ENCODE measurements around the gene DND1. TPM values are rescaled to one million over a fixed set of nuclear protein-coding genes. Genes with fewer than 3 reads are reported as not detected.
"Not testable (repeated sequence)": the region's sequence is repeated elsewhere in the genome, so short reads cannot be mapped to it uniquely, and the experiment has no call there.

The DND1 gene
- total and polyA plus RNA-seq, 2 experiments from 2014 or later: 0.14 to 0.22 TPM

DNA sequence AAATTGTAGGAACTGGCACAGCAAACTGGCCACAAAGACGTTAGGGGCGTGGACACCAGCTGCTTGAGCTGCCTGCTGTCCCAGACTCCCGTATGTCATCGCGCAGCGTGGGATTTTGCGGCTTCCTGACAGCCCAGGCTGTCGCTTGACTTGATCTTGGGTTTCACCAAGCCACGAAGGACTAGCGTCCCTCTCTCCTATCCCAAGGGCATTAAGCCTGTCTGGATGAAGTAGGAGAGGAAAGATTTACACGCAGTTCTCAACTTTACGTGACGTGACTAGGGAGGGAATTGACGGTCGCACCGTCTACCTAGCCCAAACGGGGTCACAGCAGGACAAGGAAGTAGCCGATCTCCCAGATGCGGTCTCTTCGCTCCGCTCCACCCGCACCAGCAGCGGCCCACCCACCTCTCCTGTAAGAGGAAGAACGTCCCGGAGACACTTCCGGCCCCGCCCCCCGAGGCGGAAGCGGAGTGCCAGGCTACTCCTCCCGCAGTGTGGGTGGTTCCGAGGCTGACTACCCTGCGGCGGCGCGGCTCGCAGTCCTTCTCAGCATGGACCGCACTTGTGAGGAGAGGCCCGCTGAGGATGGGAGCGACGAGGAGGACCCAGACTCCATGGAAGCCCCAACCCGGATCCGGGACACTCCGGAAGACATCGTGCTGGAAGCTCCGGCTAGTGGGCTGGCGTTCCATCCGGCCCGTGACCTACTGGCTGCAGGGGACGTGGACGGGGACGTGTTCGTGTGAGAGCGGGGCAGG is 8.8 kb downstream of the DND1 start, which contains the start of gene WDR55:
WDR55 (plus strand) TSS at position 546 of the 761 bp plus-strand sequence; CDS start at position 555, 9 bp downstream.
- in situ Hi-C loops (cut with MboI): no loop called here

DNA sequence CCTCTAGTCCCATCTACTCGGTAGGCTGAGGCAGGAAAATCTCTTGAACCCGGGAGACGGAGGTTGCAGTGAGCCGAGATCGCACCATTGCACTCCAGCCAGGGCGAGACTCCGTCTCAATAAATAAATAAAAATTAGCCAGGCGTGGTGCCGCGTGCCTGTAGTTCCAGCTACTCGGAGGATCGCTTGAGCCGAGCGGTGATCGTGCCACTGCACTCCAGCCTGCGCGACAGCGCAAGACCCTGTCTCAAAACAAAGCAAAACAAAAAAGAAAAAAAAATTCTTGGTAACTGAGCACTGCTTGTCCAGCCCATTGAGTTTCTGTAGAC is 9.4 kb downstream of the DND1 start:
- Histone ChIP-seq H3K4me3 (peak overlapping the region; percentile 79), H3K4me1 (ENCODE audit: insufficient read depth) (peaks cover 9% of the 10 kb centered on the region), H3K9me3 (ENCODE audit: low read depth) (no peaks in the 10 kb centered on the region), H3K27ac (peak overlapping the region; percentile 92), H3K36me3 (ENCODE audit: low read depth) (peaks cover 17% of the 10 kb centered on the region), H3K4me2 (ENCODE audit: unreplicated experiment) (peak overlapping the region; percentile 90), H3K9ac (peak overlapping the region; percentile 87), H3K27me3 (replicated peaks; ENCODE audit: insufficient read depth) (no peaks in the 10 kb centered on the region), H4K20me1 (ENCODE audit: insufficient read depth) (peaks cover 4% of the 10 kb centered on the region; the same call in 1 of the 2 replicates), H3K9me2 (ENCODE audit: insufficient read depth) (no peaks in the 10 kb centered on the region), H3F3A (ENCODE audit: insufficient read depth) (peaks cover 36% of the 10 kb centered on the region), H3K79me2 (ENCODE audit: insufficient read depth) (peaks cover 42% of the 10 kb centered on the region), H2AFZ (peak overlapping the region; percentile 85)
- WGBS, 2 experiments (ENCODE audit: low coverage in 1 of 2, low lambda C conversion rate in 2 of 2, missing lambda C conversion rate in 2 of 2): 3 to 4% methylated on average over 18 of the region's 18 CpGs
- no peak for TF ChIP-seq EZH2phosphoT487 (IDR thresholded peaks at IDR 0.05; ENCODE audit: insufficient read depth, low read depth)
- no peak for TF ChIP-seq EZH2 (IDR thresholded peaks at IDR 0.05; ENCODE audit: insufficient read depth, poor library complexity, severe bottlenecking)
- in situ Hi-C loops (cut with MboI): no loop called here
- DNase-seq: no peak

More for the DNA sequence above, 8.8 kb downstream of the DND1 start, which contains the start of gene WDR55:
- no peaks in the 10 kb centered on the region for H3K9me2 ChIP-seq (ENCODE audit: insufficient read depth)
- no peaks in the 10 kb centered on the region for H3K9me3 ChIP-seq (ENCODE audit: low read depth)
- DNase-seq: peak; percentile 98
- H3K9ac ChIP-seq: peak within 1 kb of the TSS; percentile 87
- H3K4me2 ChIP-seq (ENCODE audit: unreplicated experiment): peak within 1 kb of the TSS; percentile 90
- H3K27me3 ChIP-seq (replicated peaks; ENCODE audit: insufficient read depth): no peaks in the 10 kb centered on the region
- H2AFZ ChIP-seq: peak within 1 kb of the TSS; percentile 85
- peak within 1 kb of the TSS; percentile 92 for H3K27ac ChIP-seq
- H3K4me3 ChIP-seq: peak within 1 kb of the TSS; percentile 79
- H3K79me2 ChIP-seq (ENCODE audit: insufficient read depth): peaks cover 45% of the 10 kb centered on the region
- H4K20me1 ChIP-seq (ENCODE audit: insufficient read depth): peaks cover 4% of the 10 kb centered on the region; the same call in 1 of the 2 replicates
- WGBS, 2 experiments (ENCODE audit: low coverage in 1 of 2, low lambda C conversion rate in 2 of 2, missing lambda C conversion rate in 2 of 2): 0 to 1% methylated on average over 46 to 52 of the region's 54 CpGs
- TF ChIP-seq EZH2 (IDR thresholded peaks at IDR 0.05; ENCODE audit: insufficient read depth, poor library complexity, severe bottlenecking) (no peak), EZH2phosphoT487 (IDR thresholded peaks at IDR 0.05; ENCODE audit: insufficient read depth, low read depth) (no peak)
- H3F3A ChIP-seq (ENCODE audit: insufficient read depth): peaks cover 36% of the 10 kb centered on the region
- peaks cover 9% of the 10 kb centered on the region for H3K4me1 ChIP-seq (ENCODE audit: insufficient read depth)
- H3K36me3 ChIP-seq (ENCODE audit: low read depth): peaks cover 17% of the 10 kb centered on the region

DNA sequence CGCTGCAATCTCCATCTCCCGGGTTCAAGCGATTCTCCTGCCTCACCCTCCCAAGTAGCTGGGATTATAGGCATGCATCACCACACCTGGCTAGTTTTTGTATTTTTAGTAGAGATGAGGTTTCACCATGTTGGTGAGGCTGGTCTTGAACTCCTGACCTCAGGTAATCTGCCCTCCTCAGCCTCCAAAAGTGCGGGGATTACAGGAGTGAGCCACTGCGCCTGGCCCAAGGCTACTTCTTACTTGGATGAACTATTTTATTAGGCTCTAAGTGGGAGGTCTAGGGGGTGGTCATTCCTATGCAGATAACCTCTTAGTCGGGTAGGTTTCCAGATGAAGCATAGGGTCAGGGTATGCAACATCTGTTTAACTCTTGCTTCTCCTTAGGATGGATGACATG is 13.0 kb downstream of the DND1 start:
- H4K20me1 ChIP-seq (ENCODE audit: insufficient read depth); H3K4me3 ChIP-seq; H3K9me2 ChIP-seq (ENCODE audit: insufficient read depth); H3K27me3 ChIP-seq (replicated peaks; ENCODE audit: insufficient read depth); H3K4me2 ChIP-seq (ENCODE audit: unreplicated experiment); in situ Hi-C loops (cut with MboI); H3K9ac ChIP-seq; H3K27ac ChIP-seq; H2AFZ ChIP-seq; DNase-seq; H3K4me1 ChIP-seq (ENCODE audit: insufficient read depth); H3K9me3 ChIP-seq (ENCODE audit: low read depth): not testable (repeated sequence)
- Histone ChIP-seq H3K79me2 (ENCODE audit: insufficient read depth) (peaks cover 12% of the 10 kb centered on the region), H3K36me3 (ENCODE audit: low read depth) (peaks cover 43% of the 10 kb centered on the region), H3F3A (ENCODE audit: insufficient read depth) (peaks cover 32% of the 10 kb centered on the region)
- WGBS, 2 experiments (ENCODE audit: low coverage in 1 of 2, low lambda C conversion rate in 2 of 2, missing lambda C conversion rate in 2 of 2): 81 to 83% methylated on average over 6 of the region's 6 CpGs

DNA sequence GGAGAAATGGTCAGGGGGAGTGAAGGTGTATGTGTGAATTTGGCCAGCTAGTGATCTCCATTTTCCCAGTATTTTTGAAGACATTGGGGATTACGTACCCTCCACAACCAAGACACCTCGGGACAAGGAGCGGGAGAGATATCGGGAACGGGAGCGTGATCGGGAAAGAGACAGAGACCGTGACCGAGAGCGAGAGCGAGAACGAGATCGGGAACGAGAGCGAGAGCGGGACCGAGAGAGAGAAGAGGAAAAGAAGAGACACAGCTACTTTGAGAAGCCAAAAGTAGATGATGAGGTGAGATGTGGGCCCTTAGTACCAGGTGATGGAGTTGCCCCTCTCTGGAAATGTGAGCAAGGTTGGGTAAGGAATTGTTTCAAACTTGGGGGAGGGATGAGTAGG is 14.5 kb downstream of the DND1 start:
- TF ChIP-seq EZH2 (IDR thresholded peaks at IDR 0.05; ENCODE audit: insufficient read depth, poor library complexity, severe bottlenecking) (no peak), EZH2phosphoT487 (IDR thresholded peaks at IDR 0.05; ENCODE audit: insufficient read depth, low read depth) (no peak)
- Histone ChIP-seq H4K20me1 (ENCODE audit: insufficient read depth) (no peaks in the 10 kb centered on the region), H3K4me2 (ENCODE audit: unreplicated experiment) (no peak overlapping the region), H3K4me3 (no peak overlapping the region), H3K9ac (no peak overlapping the region), H3K79me2 (ENCODE audit: insufficient read depth) (peaks cover 6% of the 10 kb centered on the region; the same call in 1 of the 2 replicates), H3K4me1 (ENCODE audit: insufficient read depth) (no peaks in the 10 kb centered on the region), H3K9me3 (ENCODE audit: low read depth) (no peaks in the 10 kb centered on the region), H3K9me2 (ENCODE audit: insufficient read depth) (no peaks in the 10 kb centered on the region), H3K27me3 (replicated peaks; ENCODE audit: insufficient read depth) (no peaks in the 10 kb centered on the region), H2AFZ (no peak overlapping the region), H3F3A (ENCODE audit: insufficient read depth) (peaks cover 25% of the 10 kb centered on the region), H3K36me3 (ENCODE audit: low read depth) (peaks cover 58% of the 10 kb centered on the region), H3K27ac (no peak overlapping the region)
- DNase-seq: no peak
- in situ Hi-C loops (cut with MboI): no loop called here
- WGBS, 2 experiments (ENCODE audit: low coverage in 1 of 2, low lambda C conversion rate in 2 of 2, missing lambda C conversion rate in 2 of 2): 97% methylated on average over 17 of the region's 17 CpGs

Data from GM23248 (cell line).